GM12864 (cell line): ENCODE data around the gene UFSP2.
A peak's percentile ranks its signal among the peaks of the same experiment; 100 is the strongest.

ENCODE experiments used
- DNase-seq: peaks from one replicate; pipeline ENCODE4 v3.0.0-alpha.2; 2011; ENCODE audit warnings: low read depth
- H3K4me3 ChIP-seq: 2 replicates; pipeline ENCODE4 v1.5.1; 2011; ENCODE audit warnings: mild to moderate bottlenecking, low read depth, low read length, control low read depth
- CTCF ChIP-seq: IDR thresholded peaks from 2 replicates; pipeline ENCODE4 v1.5.1; 2011; ENCODE audit warnings: low read depth, mild to moderate bottlenecking, moderate library complexity, low read length, control low read depth, inconsistent platforms; ENCODE audit errors: missing control alignments

The UFSP2 gene

GRCh38 chr4:185435466-185435865 is 9.7 kb upstream of the UFSP2 start:
- no peak for DNase-seq
- no peak for TF ChIP-seq CTCF
- H3K4me3 ChIP-seq, result no peak overlapping the region

- H3K4me3 ChIP-seq, result no peak overlapping the region
- no peak for DNase-seq
- no peak for TF ChIP-seq CTCF
These were observed 3.9 kb upstream of the UFSP2 start for GRCh38 chr4:185429660-185430059.

DNA sequence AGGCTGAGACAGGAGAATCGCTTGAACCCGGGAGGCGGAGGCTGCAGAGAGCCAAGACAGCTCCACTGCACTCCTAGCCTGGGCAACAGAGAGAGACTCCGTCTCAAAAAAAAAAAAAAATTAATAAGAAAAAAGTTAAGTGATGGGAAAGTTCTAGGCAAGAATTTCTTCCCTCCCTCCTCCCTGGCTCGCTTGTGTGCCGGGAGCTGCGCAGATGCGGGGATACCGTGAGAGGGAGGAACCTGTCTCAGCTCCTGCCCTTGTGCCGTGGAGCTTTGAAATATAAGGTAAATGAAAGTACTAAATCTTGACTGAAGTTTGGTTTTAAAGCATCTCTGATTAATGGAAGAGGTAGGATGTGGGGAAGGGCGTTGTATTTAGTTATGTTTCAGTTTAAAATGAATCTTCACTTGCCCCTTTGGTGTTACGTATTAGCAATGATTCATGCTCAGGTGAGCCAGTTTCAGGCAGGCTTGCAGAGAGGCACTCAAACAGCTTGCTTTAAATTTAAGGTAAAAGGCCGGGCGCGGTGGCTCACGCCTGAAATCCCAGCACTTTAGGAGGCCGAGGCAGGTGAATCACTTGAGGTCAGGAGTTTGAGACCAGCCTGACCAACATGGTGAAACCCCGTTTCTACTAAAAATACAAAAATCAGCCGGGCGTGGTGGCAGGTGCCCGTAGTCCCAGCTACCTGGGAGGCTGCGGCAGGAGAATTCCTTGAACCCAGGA is 1.4 kb upstream of the UFSP2 start:
- no peak overlapping the region for H3K4me3 ChIP-seq
- DNase-seq, result no peak
- TF ChIP-seq CTCF, result no peak

DNA sequence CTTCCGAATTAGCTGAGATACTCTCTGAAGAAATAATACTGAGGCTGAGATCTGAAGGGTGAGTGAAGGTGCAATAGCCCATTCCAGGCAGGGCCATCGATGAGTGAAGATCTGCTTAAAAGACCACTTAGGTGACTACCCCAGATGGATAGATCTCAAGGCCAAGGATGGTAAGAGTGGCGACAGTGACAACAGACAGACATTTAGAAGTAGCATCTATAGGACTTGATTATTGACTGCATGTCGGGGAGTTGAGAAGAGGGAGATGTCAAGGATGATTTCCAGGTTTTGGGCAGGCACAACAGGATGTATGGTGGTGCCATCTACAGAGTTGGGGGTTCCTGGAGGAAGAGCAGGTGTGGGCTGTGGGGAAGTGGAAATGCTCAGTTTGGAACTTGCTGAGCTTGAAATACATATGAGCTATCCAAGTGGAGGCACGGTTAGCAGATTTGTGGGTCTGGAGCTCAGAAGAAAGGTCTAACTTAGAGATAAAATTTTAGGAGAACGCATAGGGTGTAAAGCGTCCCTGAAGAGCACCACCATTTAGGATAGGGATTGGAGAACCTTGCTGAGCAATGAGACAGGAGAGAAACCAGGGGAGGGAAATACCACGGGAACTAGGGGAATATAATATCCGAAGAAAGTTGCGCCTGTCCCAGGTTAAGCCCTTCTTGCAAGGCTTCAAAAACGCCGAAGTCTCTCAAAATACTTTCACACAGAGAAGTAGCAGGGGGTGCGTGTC is 688 bp downstream of the UFSP2 start:
- DNase-seq, result no peak
- H3K4me3 ChIP-seq, result peak overlapping the region; percentile 83
- no peak for TF ChIP-seq CTCF

DNA sequence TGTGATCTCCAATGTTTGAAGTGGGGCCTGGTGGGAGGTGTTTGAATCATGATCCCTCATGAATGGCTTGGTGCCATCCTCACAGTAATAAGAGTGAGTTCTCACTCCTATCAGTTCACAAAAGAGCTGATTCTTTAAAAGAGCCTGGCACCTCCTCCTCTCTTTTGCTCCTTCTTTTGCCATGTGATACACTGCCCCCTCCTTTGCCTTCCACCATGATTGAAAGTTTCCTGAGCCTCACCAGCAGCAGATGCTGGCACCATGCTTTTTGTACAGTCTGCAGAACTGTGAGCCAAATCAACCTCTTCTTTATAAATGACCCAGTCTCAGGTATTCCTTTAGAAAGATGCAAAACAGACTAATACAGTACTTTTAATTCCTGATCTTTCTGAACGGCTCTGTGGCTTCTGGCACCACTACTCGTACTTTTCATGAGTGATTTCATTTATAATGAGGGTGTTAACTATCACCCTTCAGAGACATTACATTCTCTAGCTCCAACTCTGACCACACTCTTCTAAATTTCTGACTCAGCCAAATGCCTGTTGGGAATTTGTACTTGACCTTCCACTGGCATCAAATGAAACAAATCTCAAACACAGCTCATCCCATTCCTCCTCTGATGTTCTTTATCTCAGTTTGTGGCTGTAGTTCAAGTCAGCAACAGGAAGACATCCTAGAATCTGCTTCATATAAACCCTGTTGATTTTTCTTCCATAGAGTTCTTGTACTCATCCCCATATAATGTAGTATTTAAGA is 4.2 kb downstream of the UFSP2 start:
- TF ChIP-seq CTCF, result no peak
- DNase-seq, result no peak
- H3K4me3 ChIP-seq, result no peak overlapping the region

DNA sequence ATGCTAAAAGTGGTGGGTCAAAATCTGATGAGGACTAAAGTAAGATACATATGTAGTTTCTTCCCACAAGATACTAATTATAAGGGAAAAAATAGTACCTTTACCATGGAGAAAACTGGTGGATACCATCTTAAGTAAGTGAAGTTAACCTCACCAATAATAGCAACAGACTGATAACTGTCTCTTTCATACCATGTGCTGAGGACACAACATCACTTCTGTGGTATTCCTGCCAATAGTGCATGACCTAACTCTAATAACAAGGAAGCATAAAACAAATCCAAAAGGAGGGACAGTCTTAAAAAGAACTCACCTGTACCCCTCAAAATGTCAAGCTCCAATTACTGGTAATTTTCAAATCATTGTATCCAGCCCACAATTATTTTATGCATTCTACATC is 8.8 kb downstream of the UFSP2 start:
- no peak for DNase-seq
- H3K4me3 ChIP-seq, result no peak overlapping the region
- TF ChIP-seq CTCF, result no peak
